Measurements from ENCODE around the gene HCK.
A peak's percentile ranks its signal among the peaks of the same experiment; 100 is the strongest.

Gene HCK

GRCh38 chr20:32088759-32089158, 36.7 kb downstream of the HCK start:
- TF ChIP-seq CTCF (IDR thresholded peaks at IDR 0.05) = no peak
- intact Hi-C loops (cut with DNase I; ENCODE audit: low total_unique reads) = no loop called here

GRCh38 chr20:32089637-32090362, 37.8 kb downstream of the HCK start:
- intact Hi-C loops (cut with DNase I; ENCODE audit: low total_unique reads) = loop anchor here (5.0 to 10.0 kb wide), 2 partner anchors 235 to 262 kb away; no protein-coding TSS in a partner anchor
- H3K4me1 ChIP-seq = no peaks in the 10 kb centered on the region
- H3K9me3 ChIP-seq = no peaks in the 10 kb centered on the region
- no peaks in the 10 kb centered on the region for H3K27me3 ChIP-seq
- DNase-seq = no peak
- H3K4me3 ChIP-seq = no peak overlapping the region
- peaks cover 0 to 3% (median 0%) of the 10 kb centered on the region in 3 donors for H3K36me3 ChIP-seq
- no peak for TF ChIP-seq CTCF (IDR thresholded peaks at IDR 0.05)
- no peak overlapping the region for H3K27ac ChIP-seq

More at GRCh38 chr20:32088759-32089158, 36.7 kb downstream of the HCK start:
- Histone ChIP-seq H3K27me3 (peaks cover 0 to 5% of the 10 kb centered on the region in 2 donors), H3K4me3 (no peak overlapping the region), H3K27ac (no peak overlapping the region), H3K9me3 (no peaks in the 10 kb centered on the region), H3K36me3 (peaks cover 0 to 3% (median 0%) of the 10 kb centered on the region in 3 donors), H3K4me1 (no peaks in the 10 kb centered on the region)
- no peak for DNase-seq

GRCh38 chr20:32091888-32092346, 39.9 kb downstream of the HCK start:
- intact Hi-C loops (cut with DNase I; ENCODE audit: low total_unique reads) = loop anchor here (5.0 to 10.0 kb wide), 2 partner anchors 237 to 265 kb away; no protein-coding TSS in a partner anchor
- peak; percentile 81 to 83 for DNase-seq

GRCh38 chr20:32098786-32099185, 46.7 kb downstream of the HCK start:
- H3K4me1 ChIP-seq = no peaks in the 10 kb centered on the region
- H3K4me3 ChIP-seq = no peak overlapping the region
- H3K36me3 ChIP-seq = no peaks in the 10 kb centered on the region
- no peaks in the 10 kb centered on the region for H3K9me3 ChIP-seq
- H3K27me3 ChIP-seq = peaks cover 0 to 31% of the 10 kb centered on the region in 2 donors
- H3K27ac ChIP-seq = no peak overlapping the region
- intact Hi-C loops (cut with DNase I; ENCODE audit: low total_unique reads) = loop anchor here (10.0 kb wide), 1 partner anchor 244 kb away; no protein-coding TSS in a partner anchor
- peak in 1 of 2 donors; percentile 45 for DNase-seq
- no peak for TF ChIP-seq CTCF (IDR thresholded peaks at IDR 0.05)

More at GRCh38 chr20:32091888-32092346, 39.9 kb downstream of the HCK start:
- Histone ChIP-seq H3K4me1 (no peaks in the 10 kb centered on the region), H3K4me3 (no peak overlapping the region), H3K27me3 (peaks cover 0 to 4% of the 10 kb centered on the region in 2 donors), H3K27ac (no peak overlapping the region), H3K9me3 (no peaks in the 10 kb centered on the region), H3K36me3 (peaks cover 0 to 3% (median 0%) of the 10 kb centered on the region in 3 donors)
- TF ChIP-seq CTCF (IDR thresholded peaks at IDR 0.05) = peak; percentile 57 to 88

GRCh38 chr20:32108814-32109391, 56.9 kb downstream of the HCK start:
- no peaks in the 10 kb centered on the region for H3K9me3 ChIP-seq
- no peaks in the 10 kb centered on the region for H3K27me3 ChIP-seq
- peak overlapping the region; percentile 82 to 99 for H3K4me3 ChIP-seq
- DNase-seq = no peak
- peak overlapping the region; percentile 95 to 100 for H3K27ac ChIP-seq
- TF ChIP-seq CTCF (IDR thresholded peaks at IDR 0.05) = no peak
- peaks cover 0 to 31% (median 14%) of the 10 kb centered on the region in 4 donors for H3K4me1 ChIP-seq
- intact Hi-C loops (cut with DNase I; ENCODE audit: low total_unique reads) = no loop called here
- H3K36me3 ChIP-seq = no peaks in the 10 kb centered on the region
